ENCODE measurements around the gene GLDC. TPM values are rescaled to one million over a fixed set of nuclear protein-coding genes. Genes with fewer than 3 reads are reported as not detected.
"Not testable (repeated sequence)": the region's sequence is repeated elsewhere in the genome, so short reads cannot be mapped to it uniquely, and the experiment has no call there.

GLDC gene
- total RNA-seq: 100 to 1,000 TPM in 1 of 6 experiments, 10 to 100 TPM in 5; 76.2 to 103 (median 89.3) TPM
- long read RNA-seq, partial matches to known transcripts: 2 of 3 reads
- long read RNA-seq, other reads (novel, unspliced or antisense): 0 of 3 reads

DNA sequence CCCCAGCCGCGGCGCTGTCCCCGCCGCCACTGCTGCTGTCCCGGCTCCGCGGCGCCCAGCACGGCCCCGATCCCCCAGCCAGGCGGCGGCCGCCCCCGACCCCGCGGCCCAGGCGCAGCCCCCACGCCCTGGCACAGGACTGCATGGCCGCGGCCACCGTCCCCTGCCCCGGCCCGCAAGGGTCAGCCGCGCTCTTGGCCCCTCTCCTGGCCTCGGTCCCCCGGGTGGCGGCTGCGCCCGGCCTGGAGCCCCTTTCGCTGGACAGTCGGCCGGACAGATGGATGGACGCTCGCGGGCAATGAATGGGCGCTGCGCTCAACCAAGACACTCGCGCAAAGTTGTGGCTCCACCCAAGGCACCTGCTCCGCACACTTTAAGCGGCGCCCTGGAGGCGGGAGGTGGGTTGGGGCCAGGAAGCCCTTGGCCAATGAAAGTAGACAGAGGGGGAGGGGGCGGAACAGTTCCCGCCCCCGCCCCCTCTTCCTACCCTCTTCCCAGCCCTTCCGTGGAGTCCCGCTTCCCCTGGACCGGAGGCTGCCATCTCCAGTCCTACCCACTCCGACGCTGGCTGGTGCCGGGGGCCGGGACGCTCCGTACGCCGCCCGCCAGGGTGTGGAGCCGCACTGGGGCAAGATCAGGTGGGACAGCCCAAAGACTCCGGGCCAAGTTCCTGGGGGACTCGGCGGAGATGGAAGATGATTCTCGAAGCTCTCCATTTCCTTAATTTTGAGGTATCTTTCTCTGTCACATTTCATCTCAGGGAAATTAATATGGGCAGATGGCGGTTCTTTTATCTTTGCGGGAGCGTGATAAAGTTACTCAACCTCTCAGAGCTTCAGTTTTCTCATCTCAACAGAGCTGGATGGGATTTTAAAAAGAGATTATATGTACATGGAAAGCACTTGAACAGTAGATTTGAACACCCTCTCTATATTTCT, at the start of gene GLDC:
TSS of gene GLDC (minus strand) at position 375 of the 938 bp plus-strand sequence. CDS start at position 145, 230 bp downstream.
- H3K9me3 ChIP-seq: no peaks in the 10 kb centered on the region
- ATAC-seq (peak; percentile 88 to 96 (median 90)), DNase-seq (peak; percentile 90 to 95 (median 94))
- intact Hi-C loops (cut with DNase I): no loop called here
- TF ChIP-seq CTCF (IDR thresholded peaks at IDR 0.05) (peak in 1 of 4 donors; percentile 1), POLR2A (IDR thresholded peaks at IDR 0.05) (peak; percentile 99)
- H3K4me1 ChIP-seq: peaks cover 0 to 38% (median 7%) of the 10 kb centered on the region in 4 donors
- H3K27ac ChIP-seq: peak within 1 kb of the TSS; percentile 73 to 84 (median 79)
- H3K36me3 ChIP-seq: no peaks in the 10 kb centered on the region
- WGBS (ENCODE audit: insufficient coverage, low coverage, low lambda C conversion rate, missing lambda C conversion rate): 1% methylated on average over 12 of the region's 68 CpGs
- H3K4me3 ChIP-seq: peak within 1 kb of the TSS; percentile 51 to 74 (median 64)
- no peaks in the 10 kb centered on the region for H3K27me3 ChIP-seq

- no peaks in the 10 kb centered on the region for H3K9me3 ChIP-seq
- no peak overlapping the region for H3K4me3 ChIP-seq
- TF ChIP-seq CTCF (IDR thresholded peaks at IDR 0.05) (no peak), POLR2A (IDR thresholded peaks at IDR 0.05) (no peak)
- intact Hi-C loops (cut with DNase I): no loop called here
- 77% methylated on average over 9 of the region's 9 CpGs for WGBS (ENCODE audit: insufficient coverage, low coverage, low lambda C conversion rate, missing lambda C conversion rate)
- DNase-seq (no peak), ATAC-seq (no peak)
- H3K36me3 ChIP-seq: no peaks in the 10 kb centered on the region
- H3K27me3 ChIP-seq: no peaks in the 10 kb centered on the region
- H3K4me1 ChIP-seq: no peaks in the 10 kb centered on the region
- H3K27ac ChIP-seq: no peak overlapping the region
Observed at GRCh38 chr9:6692881-6693361, 47.4 kb upstream of the GLDC start.

DNA sequence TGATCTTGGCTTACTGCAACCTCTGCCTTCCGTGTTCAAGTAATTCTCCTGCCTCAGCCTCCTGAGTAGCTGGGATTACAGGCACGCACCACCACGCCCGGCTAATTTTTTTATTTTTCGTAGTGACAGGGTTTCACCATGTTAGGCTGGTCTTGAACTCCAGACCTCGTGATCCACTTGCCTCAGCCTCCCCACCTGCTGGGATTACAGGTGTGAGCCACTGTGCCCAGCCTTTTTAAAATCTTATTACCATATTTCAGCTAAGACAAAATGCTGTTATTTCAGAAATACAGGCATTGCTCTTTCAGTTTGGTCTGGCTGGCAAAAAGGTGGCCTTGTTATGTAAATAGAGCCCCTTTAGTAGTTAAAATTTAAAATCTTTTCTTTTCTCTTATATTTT, 46.9 kb upstream of the GLDC start:
- H3K27ac ChIP-seq: no peak overlapping the region
- H3K27me3 ChIP-seq: no peaks in the 10 kb centered on the region
- ATAC-seq: no peak
- H3K9me3 ChIP-seq: no peaks in the 10 kb centered on the region
- no peaks in the 10 kb centered on the region for H3K36me3 ChIP-seq
- TF ChIP-seq POLR2A (IDR thresholded peaks at IDR 0.05) (no peak), CTCF (IDR thresholded peaks at IDR 0.05) (no peak)
- no peak for DNase-seq
- no peaks in the 10 kb centered on the region for H3K4me1 ChIP-seq
- WGBS (ENCODE audit: insufficient coverage, low coverage, low lambda C conversion rate, missing lambda C conversion rate): 88% methylated on average over 6 of the region's 6 CpGs
- H3K4me3 ChIP-seq: no peak overlapping the region
- intact Hi-C loops (cut with DNase I): no loop called here

GRCh38 chr9:6690675-6691070, 45.1 kb upstream of the GLDC start:
- H3K9me3 ChIP-seq; DNase-seq; H3K27ac ChIP-seq; H3K36me3 ChIP-seq; H3K4me3 ChIP-seq; ATAC-seq; intact Hi-C loops (cut with DNase I); H3K27me3 ChIP-seq; H3K4me1 ChIP-seq: not testable (repeated sequence)
- WGBS (ENCODE audit: insufficient coverage, low coverage, low lambda C conversion rate, missing lambda C conversion rate): 79% methylated on average over 7 of the region's 7 CpGs

Measured in right lobe of liver (tissue), 6 donors.